ENCODE data around the gene GALNT1. TPM values are rescaled to one million over a fixed set of nuclear protein-coding genes. Genes with fewer than 3 reads are reported as not detected.

Gene GALNT1
- total RNA-seq, 1 experiment from 2014 or later, result 62.6 TPM

- peaks cover 3% of the 10 kb centered on the region for H3K36me3 ChIP-seq
These were observed 98.6 kb downstream of the GALNT1 start for GRCh38 chr18:35680139-35680551.

DNA sequence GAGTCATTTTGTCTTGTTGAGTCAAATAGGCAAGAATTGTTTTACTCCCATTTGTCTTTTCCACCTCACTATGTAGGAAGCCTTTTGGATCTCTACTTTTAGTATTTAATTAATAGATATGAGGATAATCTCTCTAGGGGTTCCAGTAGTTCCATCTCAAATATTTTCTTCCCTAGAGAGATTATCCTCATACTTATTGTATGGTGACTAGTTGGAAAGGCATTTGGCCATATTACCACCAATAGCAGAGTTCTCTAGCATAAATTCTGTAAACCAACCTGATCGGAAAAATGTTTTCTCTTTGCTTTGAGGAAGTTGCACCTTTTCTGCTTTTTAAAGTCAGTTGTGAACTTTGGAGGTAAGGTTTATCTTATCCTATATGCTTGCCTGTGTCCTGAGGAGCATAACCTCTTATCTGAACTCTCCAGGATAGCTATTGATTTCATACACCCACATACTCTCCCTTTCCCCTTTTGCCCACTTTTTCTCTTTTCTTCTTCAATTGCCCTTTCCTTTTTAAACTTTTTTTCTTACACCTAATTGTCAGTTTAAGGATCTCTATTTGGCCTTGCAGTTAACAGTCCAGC, 100.8 kb downstream of the GALNT1 start:
- Histone ChIP-seq H3K4me3 (no peak overlapping the region), H3K9me3 (no peaks in the 10 kb centered on the region), H3K27me3 (no peaks in the 10 kb centered on the region), H3K36me3 (peaks cover 3% of the 10 kb centered on the region)
- no peak for DNase-seq

More at GRCh38 chr18:35680139-35680551, 98.6 kb downstream of the GALNT1 start:
- H3K27me3 ChIP-seq, result no peaks in the 10 kb centered on the region
- no peak for DNase-seq
- no peak overlapping the region for H3K4me3 ChIP-seq
- no peaks in the 10 kb centered on the region for H3K9me3 ChIP-seq

DNA sequence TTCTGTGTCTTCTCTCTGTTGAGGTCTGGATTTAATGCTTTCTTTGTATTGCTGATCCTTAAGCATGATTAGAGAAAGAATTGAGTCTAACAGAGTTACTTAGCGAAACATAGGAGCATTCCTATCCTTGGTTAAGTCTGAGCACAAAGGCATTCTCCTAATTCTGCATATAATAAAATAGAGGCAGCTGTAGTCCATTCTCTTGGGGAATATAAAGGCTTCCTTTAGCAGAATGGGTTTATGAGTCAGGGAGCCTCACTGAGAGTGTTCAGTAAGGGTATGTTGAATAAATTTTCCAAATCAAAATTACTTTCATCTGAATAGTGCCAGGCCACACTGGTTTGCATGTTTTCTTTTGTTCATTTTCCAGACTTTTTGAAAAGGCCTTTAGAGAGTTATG, 101.5 kb downstream of the GALNT1 start:
- no peaks in the 10 kb centered on the region for H3K9me3 ChIP-seq
- DNase-seq, result no peak
- H3K4me3 ChIP-seq, result no peak overlapping the region
- no peaks in the 10 kb centered on the region for H3K27me3 ChIP-seq
- H3K36me3 ChIP-seq, result peaks cover 3% of the 10 kb centered on the region

GRCh38 chr18:35688757-35689156, 107.2 kb downstream of the GALNT1 start:
- DNase-seq, result no peak
- peaks cover 17% of the 10 kb centered on the region; the same call in 1 of the 2 replicates for H3K36me3 ChIP-seq
- no peaks in the 10 kb centered on the region for H3K27me3 ChIP-seq
- H3K9me3 ChIP-seq, result no peaks in the 10 kb centered on the region
- no peak overlapping the region for H3K4me3 ChIP-seq

DNA sequence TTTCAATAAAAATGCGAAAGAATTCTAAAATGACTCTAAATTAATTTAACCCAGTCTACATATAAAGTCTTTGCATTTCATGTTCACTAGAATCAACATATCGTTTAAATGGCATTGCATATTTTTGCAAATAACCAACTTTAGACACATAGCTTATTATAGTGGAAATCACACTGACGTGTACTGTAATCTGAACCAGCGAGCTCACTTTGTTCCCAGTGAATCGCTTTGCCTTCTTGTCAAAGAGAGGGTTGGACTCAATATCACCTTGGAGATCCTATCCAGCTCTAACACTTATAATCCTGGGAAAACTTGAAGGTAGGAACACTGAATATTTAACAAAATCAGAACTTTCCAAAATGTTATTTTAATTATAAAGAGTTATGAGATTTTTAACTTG, 108.2 kb downstream of the GALNT1 start:
- H3K27me3 ChIP-seq, result no peaks in the 10 kb centered on the region
- peaks cover 20% of the 10 kb centered on the region; the same call in 1 of the 2 replicates for H3K36me3 ChIP-seq
- no peak overlapping the region for H3K4me3 ChIP-seq
- no peaks in the 10 kb centered on the region for H3K9me3 ChIP-seq
- DNase-seq, result no peak

- Histone ChIP-seq H3K4me3 (no peak overlapping the region), H3K36me3 (peaks cover 20% of the 10 kb centered on the region; the same call in 1 of the 2 replicates), H3K9me3 (no peaks in the 10 kb centered on the region), H3K27me3 (no peaks in the 10 kb centered on the region)
- DNase-seq, result no peak
These were observed 110.1 kb downstream of the GALNT1 start for GRCh38 chr18:35691625-35692024.

DNA sequence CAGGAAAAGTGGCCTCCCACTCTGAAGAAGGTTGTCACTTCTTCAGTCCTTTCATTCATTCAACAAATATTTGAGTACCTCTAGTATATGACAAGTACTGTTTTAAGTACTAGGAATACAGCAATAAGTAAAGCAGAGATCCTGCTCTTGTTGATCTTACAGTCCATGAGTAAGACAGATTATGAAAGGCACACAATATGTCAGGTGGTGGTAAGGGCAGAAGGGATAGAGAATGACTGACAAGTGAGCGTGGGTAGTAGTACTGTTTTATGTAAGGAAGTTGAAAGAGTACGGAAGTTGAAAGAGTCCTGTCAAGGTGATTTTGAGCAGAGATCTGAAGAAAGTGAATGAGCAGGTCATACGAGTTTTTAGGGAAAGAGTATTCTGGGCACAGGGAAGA, 111.3 kb downstream of the GALNT1 start:
- Histone ChIP-seq H3K27me3 (no peaks in the 10 kb centered on the region), H3K9me3 (no peaks in the 10 kb centered on the region), H3K36me3 (peaks cover 20% of the 10 kb centered on the region; the same call in 1 of the 2 replicates), H3K4me3 (no peak overlapping the region)
- no peak for DNase-seq

GRCh38 chr18:35693829-35694228, 112.3 kb downstream of the GALNT1 start:
- H3K27me3 ChIP-seq, result no peaks in the 10 kb centered on the region
- H3K36me3 ChIP-seq, result peaks cover 16% of the 10 kb centered on the region; the same call in 1 of the 2 replicates
- H3K4me3 ChIP-seq, result no peak overlapping the region
- DNase-seq, result no peak
- H3K9me3 ChIP-seq, result no peaks in the 10 kb centered on the region

- H3K4me3 ChIP-seq, result no peak overlapping the region
- no peak for DNase-seq
- H3K9me3 ChIP-seq, result no peaks in the 10 kb centered on the region
- H3K27me3 ChIP-seq, result no peaks in the 10 kb centered on the region
- peaks cover 16% of the 10 kb centered on the region; the same call in 1 of the 2 replicates for H3K36me3 ChIP-seq
These were observed 113.3 kb downstream of the GALNT1 start for GRCh38 chr18:35694808-35695207.

DNA sequence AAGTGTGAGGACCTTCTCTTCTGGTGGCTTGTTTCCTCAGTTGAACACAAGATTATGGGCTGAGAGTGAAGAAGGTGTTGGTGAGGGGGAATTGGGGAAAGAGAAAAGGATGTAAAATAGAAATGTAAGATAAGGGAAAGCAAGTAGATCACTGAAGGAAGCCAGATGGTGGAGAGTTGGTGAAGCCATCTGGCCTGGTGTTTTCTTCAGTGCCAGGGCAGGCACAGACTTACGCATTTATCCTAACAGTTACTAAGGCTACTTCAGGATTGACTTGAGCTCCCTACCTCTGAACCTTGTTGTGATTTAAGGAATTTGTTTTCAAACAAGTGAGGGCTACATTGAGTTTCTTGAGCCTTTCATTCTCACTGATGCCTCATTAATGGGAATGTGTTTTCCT, 113.8 kb downstream of the GALNT1 start:
- Histone ChIP-seq H3K36me3 (peaks cover 16% of the 10 kb centered on the region; the same call in 1 of the 2 replicates), H3K27me3 (no peaks in the 10 kb centered on the region), H3K4me3 (no peak overlapping the region), H3K9me3 (no peaks in the 10 kb centered on the region)
- no peak for DNase-seq

GRCh38 chr18:35695803-35696202, 114.3 kb downstream of the GALNT1 start:
- H3K36me3 ChIP-seq, result peaks cover 16% of the 10 kb centered on the region; the same call in 1 of the 2 replicates

DNA sequence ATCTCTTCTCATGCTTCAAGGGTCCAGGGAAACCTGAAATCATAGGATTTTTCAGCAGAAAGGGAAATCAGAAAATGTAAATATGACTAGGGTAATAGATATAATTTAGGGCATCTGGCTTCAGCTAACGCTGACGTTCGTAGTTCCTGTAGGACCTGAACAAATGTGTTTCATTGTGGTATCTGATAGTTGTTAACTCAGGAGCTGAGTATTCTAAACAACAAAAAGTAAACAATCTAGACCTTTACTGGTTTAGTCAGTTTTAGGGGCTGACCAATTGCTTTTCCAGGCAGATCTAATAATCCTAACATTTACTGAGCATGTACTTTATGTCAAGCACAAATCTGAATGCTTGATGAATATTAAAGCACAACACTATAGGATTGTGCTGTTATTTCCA, 114.8 kb downstream of the GALNT1 start:
- Histone ChIP-seq H3K9me3 (no peaks in the 10 kb centered on the region), H3K27me3 (no peaks in the 10 kb centered on the region), H3K36me3 (peaks cover 13% of the 10 kb centered on the region; the same call in 1 of the 2 replicates), H3K4me3 (no peak overlapping the region)
- no peak for DNase-seq

More at GRCh38 chr18:35695803-35696202, 114.3 kb downstream of the GALNT1 start:
- H3K9me3 ChIP-seq, result no peaks in the 10 kb centered on the region
- H3K27me3 ChIP-seq, result no peaks in the 10 kb centered on the region
- no peak for DNase-seq
- H3K4me3 ChIP-seq, result no peak overlapping the region

- H3K4me3 ChIP-seq, result no peak overlapping the region
- H3K27me3 ChIP-seq, result no peaks in the 10 kb centered on the region
- no peak for DNase-seq
- peaks cover 5% of the 10 kb centered on the region; the same call in 1 of the 2 replicates for H3K36me3 ChIP-seq
- H3K9me3 ChIP-seq, result no peaks in the 10 kb centered on the region
These were observed 116.3 kb downstream of the GALNT1 start for GRCh38 chr18:35697869-35698268.

GRCh38 chr18:35703043-35703688, 121.6 kb downstream of the GALNT1 start:
- H3K4me3 ChIP-seq, result no peak overlapping the region
- no peaks in the 10 kb centered on the region for H3K9me3 ChIP-seq
- DNase-seq, result no peak
- H3K27me3 ChIP-seq, result no peaks in the 10 kb centered on the region
- H3K36me3 ChIP-seq, result no peaks in the 10 kb centered on the region; the same call in 1 of the 2 replicates

GRCh38 chr18:35705988-35706387, 124.4 kb downstream of the GALNT1 start:
- Histone ChIP-seq H3K36me3 (peaks cover 13% of the 10 kb centered on the region), H3K4me3 (no peak overlapping the region), H3K9me3 (no peaks in the 10 kb centered on the region), H3K27me3 (no peaks in the 10 kb centered on the region)
- DNase-seq, result no peak

DNA sequence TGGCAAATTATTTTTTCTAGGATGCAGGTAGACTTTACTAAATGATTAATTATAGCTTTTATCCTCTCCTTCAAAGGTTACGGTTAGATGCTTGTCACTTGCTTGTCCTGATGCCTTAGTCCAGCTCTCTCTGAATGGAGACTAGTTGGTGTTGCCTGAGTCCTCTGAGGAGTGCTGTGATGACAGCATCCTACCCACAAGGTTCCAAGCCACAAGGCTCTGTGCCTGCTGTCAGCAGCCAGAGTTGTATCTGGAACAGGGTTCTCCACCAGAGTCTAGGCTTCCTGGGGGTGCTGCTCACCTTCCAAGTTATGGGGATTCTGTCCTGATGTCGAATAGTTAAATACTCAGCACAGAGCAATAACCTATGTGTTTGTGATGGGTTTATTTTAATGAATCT, 125.7 kb downstream of the GALNT1 start:
- H3K36me3 ChIP-seq, result peaks cover 13% of the 10 kb centered on the region
- DNase-seq, result no peak
- H3K9me3 ChIP-seq, result no peaks in the 10 kb centered on the region
- no peak overlapping the region for H3K4me3 ChIP-seq
- H3K27me3 ChIP-seq, result no peaks in the 10 kb centered on the region

- Histone ChIP-seq H3K9me3 (no peaks in the 10 kb centered on the region), H3K27me3 (no peaks in the 10 kb centered on the region), H3K4me3 (no peak overlapping the region), H3K36me3 (peaks cover 18% of the 10 kb centered on the region)
- DNase-seq, result no peak
These were observed 126.1 kb downstream of the GALNT1 start for GRCh38 chr18:35707674-35708073.

DNA sequence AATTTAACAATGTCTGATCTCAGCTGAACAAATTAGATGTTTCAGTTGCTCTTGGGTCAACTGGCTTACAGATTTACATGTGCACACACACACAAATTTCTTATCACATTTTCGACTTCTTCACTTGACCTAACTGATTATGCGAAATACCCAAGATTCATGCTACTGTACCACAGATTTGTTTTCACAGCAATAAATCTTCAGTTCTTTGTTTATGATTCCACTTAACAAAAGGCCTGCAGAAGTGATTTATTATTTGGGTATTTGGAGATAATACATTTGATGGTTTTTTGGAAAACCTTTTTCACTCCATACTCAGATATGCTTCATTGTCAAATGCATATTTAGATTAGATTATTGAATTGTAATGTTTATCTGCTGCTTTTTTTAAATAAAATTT, 129.0 kb downstream of the GALNT1 start:
- Histone ChIP-seq H3K4me3 (no peak overlapping the region), H3K36me3 (peaks cover 25% of the 10 kb centered on the region), H3K9me3 (no peaks in the 10 kb centered on the region), H3K27me3 (no peaks in the 10 kb centered on the region)
- DNase-seq, result no peak

Measured in MG63 (cell line).